SU-DHL-6 (cell line): ENCODE results near the gene EPB41L2.

Experiments used
- H2AFZ ChIP-seq: fragments of 200-600 bp; sonication (generic); 2 replicates; pipeline ENCODE4 v1.6.1; 2014; ENCODE audit warnings: low read depth, mild to moderate bottlenecking, moderate library complexity, mixed read lengths, antibody characterized with exemption, low read length; ENCODE audit not compliant: severe bottlenecking
- H3F3A ChIP-seq: fragments of 200-600 bp; shearing (Covaris generic); 2 replicates; pipeline ENCODE4 v1.6.0; 2016; ENCODE audit warnings: antibody characterized with exemption, mild to moderate bottlenecking; ENCODE audit not compliant: insufficient read depth
- H3K27ac ChIP-seq: fragments of 200-600 bp; sonication (generic); 2 replicates; pipeline ENCODE4 v1.5.1; 2016; ENCODE audit warnings: low read depth, mild to moderate bottlenecking, low read length, moderate library complexity, mixed read lengths
- H3K27me3 ChIP-seq: fragments of 200-600 bp; sonication (generic), shearing (Covaris generic); 2 replicates; pipeline ENCODE4 v1.6.0; 2014; ENCODE audit warnings: mild to moderate bottlenecking, low read length
- H3K36me3 ChIP-seq: fragments of 200-600 bp; sonication (generic); 2 replicates; pipeline ENCODE4 v1.6.1; 2014; ENCODE audit warnings: mild to moderate bottlenecking, low read length, mixed read lengths
- H3K4me2 ChIP-seq: fragments of 300-600, 200-600 bp; shearing (Covaris generic), sonication (generic); 2 replicates; pipeline ENCODE4 v1.6.0; 2014; ENCODE audit warnings: low read length, low read depth, mild to moderate bottlenecking; ENCODE audit not compliant: poor library complexity, severe bottlenecking
- H3K4me3 ChIP-seq: fragments of 200-600 bp; sonication (generic); 2 replicates; pipeline ENCODE4 v1.5.1; 2014; ENCODE audit warnings: antibody characterized with exemption, low read length, mild to moderate bottlenecking, mixed read lengths; ENCODE audit not compliant: insufficient read depth, poor library complexity, severe bottlenecking
- H3K79me2 ChIP-seq: fragments of 200-600 bp; sonication (generic); 2 replicates; pipeline ENCODE4 v1.6.1; 2014; ENCODE audit warnings: mild to moderate bottlenecking, low read length, moderate library complexity; ENCODE audit not compliant: insufficient read depth
- H3K9ac ChIP-seq: fragments of 200-600 bp; sonication (generic); 2 replicates; pipeline ENCODE4 v1.7.0; 2014; ENCODE audit warnings: mild to moderate bottlenecking, low read length
- H3K9me2 ChIP-seq: fragments of 200-600 bp; sonication (generic); replicated peaks from 2 replicates; pipeline ENCODE4 v1.6.1; 2014; ENCODE audit warnings: low read length; ENCODE audit not compliant: insufficient read depth
- H3K9me3 ChIP-seq: fragments of 200-600 bp; sonication (generic); 2 replicates; pipeline ENCODE4 v1.6.1; 2014; ENCODE audit warnings: low read length, mixed read lengths; ENCODE audit not compliant: insufficient read depth
- H4K20me1 ChIP-seq: fragments of 200-600 bp; sonication (generic); 2 replicates; pipeline ENCODE4 v1.6.1; 2014; ENCODE audit warnings: low read depth, mild to moderate bottlenecking, antibody characterized with exemption, low read length, moderate library complexity, mixed read lengths
- EZH2phosphoT487 ChIP-seq: fragments of 200-600 bp; sonication (generic), shearing (Covaris generic); conservative IDR thresholded peaks from 2 replicates; pipeline ENCODE4 v1.6.1; 2018; ENCODE audit warnings: mild to moderate bottlenecking, antibody characterized with exemption, low read length, moderate library complexity, mixed read lengths
- TF ChIP-seq, protein P1 (sequence below): fragments of 200-600 bp; sonication (generic); IDR thresholded peaks from one replicate; pipeline ENCODE4 v1.5.1; 2017; ENCODE audit warnings: antibody characterized with exemption, mild to moderate bottlenecking, low read length, moderate library complexity; ENCODE audit not compliant: insufficient read depth, poor library complexity, severe bottlenecking

Gene EPB41L2

GRCh38 chr6:131007286-131007685 lies 55.8 kb downstream of the EPB41L2 start:
- Histone ChIP-seq H3K27me3 (no peaks in the 10 kb centered on the region), H3K9me3 (no peaks in the 10 kb centered on the region; the same call in 1 of the 2 replicates), H3F3A (no peaks in the 10 kb centered on the region), H3K9ac (no peak overlapping the region), H3K9me2 (no peaks in the 10 kb centered on the region), H3K4me3 (no peak overlapping the region), H3K4me2 (no peak overlapping the region), H2AFZ (no peak overlapping the region), H3K27ac (no peak overlapping the region), H3K79me2 (no peaks in the 10 kb centered on the region), H3K36me3 (no peaks in the 10 kb centered on the region), H4K20me1 (0 out of 2 replicates have a peak, but pooled peaks cover 3% of the 10 kb centered on the region)
- TF ChIP-seq, protein P1, sequence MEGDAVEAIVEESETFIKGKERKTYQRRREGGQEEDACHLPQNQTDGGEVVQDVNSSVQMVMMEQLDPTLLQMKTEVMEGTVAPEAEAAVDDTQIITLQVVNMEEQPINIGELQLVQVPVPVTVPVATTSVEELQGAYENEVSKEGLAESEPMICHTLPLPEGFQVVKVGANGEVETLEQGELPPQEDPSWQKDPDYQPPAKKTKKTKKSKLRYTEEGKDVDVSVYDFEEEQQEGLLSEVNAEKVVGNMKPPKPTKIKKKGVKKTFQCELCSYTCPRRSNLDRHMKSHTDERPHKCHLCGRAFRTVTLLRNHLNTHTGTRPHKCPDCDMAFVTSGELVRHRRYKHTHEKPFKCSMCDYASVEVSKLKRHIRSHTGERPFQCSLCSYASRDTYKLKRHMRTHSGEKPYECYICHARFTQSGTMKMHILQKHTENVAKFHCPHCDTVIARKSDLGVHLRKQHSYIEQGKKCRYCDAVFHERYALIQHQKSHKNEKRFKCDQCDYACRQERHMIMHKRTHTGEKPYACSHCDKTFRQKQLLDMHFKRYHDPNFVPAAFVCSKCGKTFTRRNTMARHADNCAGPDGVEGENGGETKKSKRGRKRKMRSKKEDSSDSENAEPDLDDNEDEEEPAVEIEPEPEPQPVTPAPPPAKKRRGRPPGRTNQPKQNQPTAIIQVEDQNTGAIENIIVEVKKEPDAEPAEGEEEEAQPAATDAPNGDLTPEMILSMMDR, result no peak
- TF ChIP-seq EZH2phosphoT487, result no peak

DNA sequence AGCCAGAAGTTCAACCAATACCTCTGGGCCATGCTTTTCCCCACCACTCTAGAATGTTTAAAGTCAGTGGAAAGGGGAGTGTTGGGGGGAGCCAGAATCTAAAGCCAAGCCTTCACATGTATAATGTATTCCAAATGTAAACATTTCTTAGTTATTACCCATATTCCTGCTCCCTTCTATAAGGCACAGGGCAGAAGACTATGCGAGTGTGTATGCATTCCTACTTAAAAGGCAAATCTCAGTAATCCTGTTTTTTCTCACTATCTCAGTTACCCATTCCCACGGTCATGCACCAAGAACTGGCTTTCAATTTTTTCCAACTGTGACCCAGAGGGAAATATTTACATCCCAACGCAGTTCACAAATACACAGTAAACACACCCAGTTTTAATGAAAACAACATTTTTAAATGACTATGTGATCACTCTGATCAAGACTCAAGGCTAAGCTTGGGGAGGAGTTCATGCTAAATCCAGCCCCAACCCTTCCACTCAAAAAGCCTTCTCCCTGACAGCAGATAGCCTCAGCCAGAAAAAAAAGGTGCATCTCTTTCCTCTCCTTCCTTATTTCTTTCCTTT lies 57.5 kb downstream of the EPB41L2 start:
- Histone ChIP-seq H4K20me1 (0 out of 2 replicates have a peak, but pooled peaks cover 3% of the 10 kb centered on the region), H3K9ac (no peak overlapping the region), H3K27me3 (no peaks in the 10 kb centered on the region), H3K9me3 (no peaks in the 10 kb centered on the region; the same call in 1 of the 2 replicates), H3K79me2 (no peaks in the 10 kb centered on the region), H2AFZ (no peak overlapping the region), H3K4me2 (no peak overlapping the region), H3K4me3 (no peak overlapping the region), H3K9me2 (no peaks in the 10 kb centered on the region), H3F3A (no peaks in the 10 kb centered on the region), H3K27ac (no peak overlapping the region), H3K36me3 (no peaks in the 10 kb centered on the region)
- no peak for TF ChIP-seq EZH2phosphoT487
- TF ChIP-seq, protein P1, result no peak

- Histone ChIP-seq H2AFZ (no peak overlapping the region), H3K9ac (no peak overlapping the region), H4K20me1 (0 out of 2 replicates have a peak, but pooled peaks cover 3% of the 10 kb centered on the region), H3F3A (no peaks in the 10 kb centered on the region), H3K4me2 (no peak overlapping the region), H3K4me3 (no peak overlapping the region), H3K9me2 (no peaks in the 10 kb centered on the region), H3K36me3 (no peaks in the 10 kb centered on the region), H3K79me2 (no peaks in the 10 kb centered on the region), H3K9me3 (no peaks in the 10 kb centered on the region; the same call in 1 of the 2 replicates), H3K27me3 (no peaks in the 10 kb centered on the region), H3K27ac (no peak overlapping the region)
- TF ChIP-seq, protein P1, result no peak
- no peak for TF ChIP-seq EZH2phosphoT487
Measured at GRCh38 chr6:131004936-131005335, 58.1 kb downstream of the EPB41L2 start.
